ENCODE results near the gene ELSPBP1.

ELSPBP1 gene

DNA sequence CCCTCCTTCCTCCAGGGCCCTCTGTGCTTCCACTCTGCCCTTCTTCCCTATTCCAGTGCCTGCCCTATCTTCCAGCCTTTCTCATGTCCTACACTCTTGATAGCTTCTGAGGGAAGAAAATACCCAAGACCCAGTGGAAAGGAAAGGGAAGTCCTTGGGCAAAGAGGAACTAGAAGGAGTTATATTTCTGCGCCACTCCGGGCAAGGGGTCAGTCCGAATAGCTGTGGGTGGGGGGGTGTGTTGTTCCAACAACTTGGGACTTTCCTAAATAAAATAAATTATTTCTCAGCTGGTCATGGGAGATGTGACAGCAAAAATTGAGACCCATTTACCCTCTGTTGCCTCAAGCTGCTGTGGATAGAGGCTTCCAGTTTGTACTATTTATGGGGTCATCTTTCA, 26.3 kb downstream of the ELSPBP1 start:
- in situ Hi-C loops (cut with HindIII; ENCODE audit: low sequenced_read_pairs), result no loop called here
- no peak for DNase-seq (ENCODE audit: low read depth, low spot score)
- H3K4me3 ChIP-seq (ENCODE audit: low read depth, low read length), result no peak overlapping the region
- TF ChIP-seq, protein P1, sequence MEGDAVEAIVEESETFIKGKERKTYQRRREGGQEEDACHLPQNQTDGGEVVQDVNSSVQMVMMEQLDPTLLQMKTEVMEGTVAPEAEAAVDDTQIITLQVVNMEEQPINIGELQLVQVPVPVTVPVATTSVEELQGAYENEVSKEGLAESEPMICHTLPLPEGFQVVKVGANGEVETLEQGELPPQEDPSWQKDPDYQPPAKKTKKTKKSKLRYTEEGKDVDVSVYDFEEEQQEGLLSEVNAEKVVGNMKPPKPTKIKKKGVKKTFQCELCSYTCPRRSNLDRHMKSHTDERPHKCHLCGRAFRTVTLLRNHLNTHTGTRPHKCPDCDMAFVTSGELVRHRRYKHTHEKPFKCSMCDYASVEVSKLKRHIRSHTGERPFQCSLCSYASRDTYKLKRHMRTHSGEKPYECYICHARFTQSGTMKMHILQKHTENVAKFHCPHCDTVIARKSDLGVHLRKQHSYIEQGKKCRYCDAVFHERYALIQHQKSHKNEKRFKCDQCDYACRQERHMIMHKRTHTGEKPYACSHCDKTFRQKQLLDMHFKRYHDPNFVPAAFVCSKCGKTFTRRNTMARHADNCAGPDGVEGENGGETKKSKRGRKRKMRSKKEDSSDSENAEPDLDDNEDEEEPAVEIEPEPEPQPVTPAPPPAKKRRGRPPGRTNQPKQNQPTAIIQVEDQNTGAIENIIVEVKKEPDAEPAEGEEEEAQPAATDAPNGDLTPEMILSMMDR (IDR thresholded peaks at IDR 0.05; ENCODE audit: low read depth, low read length), result no peak

DNA sequence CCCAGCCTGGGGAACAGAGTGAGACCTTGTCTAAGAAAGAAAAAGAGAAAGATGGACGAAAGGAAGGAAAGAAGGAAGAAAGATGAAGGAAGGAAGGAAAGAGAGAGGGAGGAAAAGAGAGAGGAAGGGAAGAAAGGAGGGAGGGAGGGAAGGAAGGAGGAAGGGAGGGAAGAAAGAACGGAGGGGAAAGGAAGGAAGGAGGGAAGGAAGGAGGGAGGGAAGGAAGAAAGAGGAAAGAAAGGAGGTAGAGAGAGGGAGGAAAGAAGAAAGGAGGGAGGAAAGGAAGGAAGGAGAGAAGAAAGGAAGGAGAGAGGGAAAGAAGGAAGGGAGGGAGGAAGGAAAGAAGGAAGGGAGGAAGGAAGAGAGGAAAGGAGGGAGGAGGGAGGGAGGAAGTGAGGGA, 28.6 kb downstream of the ELSPBP1 start:
- no peak overlapping the region for H3K4me3 ChIP-seq (ENCODE audit: low read depth, low read length)
- in situ Hi-C loops (cut with HindIII; ENCODE audit: low sequenced_read_pairs), result no loop called here
- TF ChIP-seq, protein P1 (IDR thresholded peaks at IDR 0.05; ENCODE audit: low read depth, low read length), result no peak
- no peak for DNase-seq (ENCODE audit: low read depth, low spot score)

GRCh38 chr19:48023518-48023917, 29.1 kb downstream of the ELSPBP1 start:
- in situ Hi-C loops (cut with HindIII; ENCODE audit: low sequenced_read_pairs), result no loop called here
- TF ChIP-seq, protein P1 (IDR thresholded peaks at IDR 0.05; ENCODE audit: low read depth, low read length), result no peak
- H3K4me3 ChIP-seq (ENCODE audit: low read depth, low read length), result no peak overlapping the region
- DNase-seq (ENCODE audit: low read depth, low spot score), result no peak

DNA sequence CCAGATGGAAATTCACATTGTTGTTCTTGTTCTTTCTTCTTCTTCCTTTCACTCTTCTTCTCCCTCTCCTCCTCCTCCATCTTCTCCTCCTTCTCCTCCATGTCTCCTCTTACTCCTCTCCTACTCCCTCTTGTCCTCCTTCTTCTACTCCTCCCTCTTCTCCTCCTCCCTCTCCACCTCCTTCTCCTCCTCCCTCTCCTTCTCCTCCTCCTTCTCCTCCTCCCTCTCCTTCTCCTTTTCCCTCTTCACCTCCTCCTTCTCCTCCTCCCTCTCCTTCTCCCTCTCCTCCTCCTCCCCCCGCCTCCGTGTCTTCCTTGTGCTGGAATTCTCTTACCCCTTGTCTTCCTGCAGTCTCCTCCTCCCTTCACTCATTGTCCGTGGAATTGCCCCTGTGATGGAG, 31.0 kb downstream of the ELSPBP1 start:
- in situ Hi-C loops (cut with HindIII; ENCODE audit: low sequenced_read_pairs), result no loop called here
- no peak for DNase-seq (ENCODE audit: low read depth, low spot score)
- TF ChIP-seq, protein P1 (IDR thresholded peaks at IDR 0.05; ENCODE audit: low read depth, low read length), result no peak
- no peak overlapping the region for H3K4me3 ChIP-seq (ENCODE audit: low read depth, low read length)

DNA sequence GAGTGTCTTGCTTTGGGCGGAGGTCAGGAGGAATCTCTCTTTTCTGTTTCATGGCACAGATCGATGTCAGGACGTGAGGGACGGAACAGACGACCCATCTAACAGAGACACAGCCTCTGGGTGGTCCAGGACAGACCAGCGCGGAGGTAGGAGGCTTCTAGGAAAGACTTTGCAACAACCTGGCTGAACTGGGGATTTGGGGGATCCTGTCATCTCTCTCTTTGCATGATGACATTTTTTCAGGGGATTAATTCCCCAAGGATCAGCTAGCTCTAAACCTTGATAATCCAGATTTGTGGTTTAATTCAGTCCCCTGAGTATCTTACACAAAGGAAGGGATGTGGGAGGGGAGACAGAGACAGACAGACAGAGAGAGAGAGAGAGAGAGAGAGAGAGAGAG, 35.0 kb downstream of the ELSPBP1 start:
- H3K4me3 ChIP-seq (ENCODE audit: low read depth, low read length), result no peak overlapping the region
- TF ChIP-seq, protein P1 (IDR thresholded peaks at IDR 0.05; ENCODE audit: low read depth, low read length), result no peak
- no peak for DNase-seq (ENCODE audit: low read depth, low spot score)
- in situ Hi-C loops (cut with HindIII; ENCODE audit: low sequenced_read_pairs), result no loop called here

GRCh38 chr19:48030073-48030472, 35.6 kb downstream of the ELSPBP1 start:
- DNase-seq (ENCODE audit: low read depth, low spot score), result no peak
- in situ Hi-C loops (cut with HindIII; ENCODE audit: low sequenced_read_pairs), result no loop called here
- no peak overlapping the region for H3K4me3 ChIP-seq (ENCODE audit: low read depth, low read length)
- TF ChIP-seq, protein P1 (IDR thresholded peaks at IDR 0.05; ENCODE audit: low read depth, low read length), result no peak

GRCh38 chr19:48033604-48034003, 39.2 kb downstream of the ELSPBP1 start:
- in situ Hi-C loops (cut with HindIII; ENCODE audit: low sequenced_read_pairs), result no loop called here
- no peak overlapping the region for H3K4me3 ChIP-seq (ENCODE audit: low read depth, low read length)
- TF ChIP-seq, protein P1 (IDR thresholded peaks at IDR 0.05; ENCODE audit: low read depth, low read length), result no peak
- DNase-seq (ENCODE audit: low read depth, low spot score), result no peak
